Activated CD4-positive, alpha-beta memory T cell treated with anti-CD3 and anti-CD28 coated beads, Interleukin-2, amount 10 ng/mL, durations not matched to agents 7 days and 5 days (primary cell): ENCODE results near the gene EML5. TPM values are rescaled to one million over a fixed set of nuclear protein-coding genes. Genes with fewer than 3 reads are reported as not detected.

ENCODE experiments used
- CTCF ChIA-PET: fragments of 350-600 bp; sonication (Branson Sonifier 250); formaldehyde crosslinking; loops from one replicate; lab custom pipeline; 2021; ENCODE audit warnings: antibody characterized with exemption, inconsistent platforms; lab: Charles Lee
- POLR2A ChIA-PET: fragments of 350-600 bp; sonication (Branson Sonifier 250); formaldehyde crosslinking; loops from one replicate; lab custom pipeline; 2021; ENCODE audit warnings: antibody characterized with exemption; lab: Charles Lee
- DNase-seq: peaks from one replicate; pipeline ENCODE4 v3.0.0-alpha.2; 2020
- H3K27ac Mint-ChIP-seq: one replicate; pipeline ENCODE4 v1.8.0; 2021; ENCODE audit warnings: mild to moderate bottlenecking, mixed read lengths
- H3K27me3 Mint-ChIP-seq: one replicate; pipeline ENCODE4 v1.8.0; 2021; ENCODE audit warnings: mixed read lengths
- H3K36me3 Mint-ChIP-seq: one replicate; pipeline ENCODE4 v1.8.0; 2021; ENCODE audit warnings: low read depth, mixed read lengths
- H3K4me1 Mint-ChIP-seq: one replicate; pipeline ENCODE4 v1.8.0; 2021; ENCODE audit warnings: mixed read lengths
- H3K4me3 Mint-ChIP-seq: one replicate; pipeline ENCODE4 v1.8.0; 2021; ENCODE audit warnings: mild to moderate bottlenecking, mixed read lengths
- H3K9me3 Mint-ChIP-seq: one replicate; pipeline ENCODE4 v1.8.0; 2021; ENCODE audit warnings: mixed read lengths
- total RNA-seq, 2 experiments: library from RNA; stranded (reverse); gene quantifications; one replicate each; pipeline ENCODE4 v1.2.3, GENCODE V29; 2021

Gene EML5
- 1 to 10 TPM; 2.4 to 2.9 TPM for total RNA-seq

DNA sequence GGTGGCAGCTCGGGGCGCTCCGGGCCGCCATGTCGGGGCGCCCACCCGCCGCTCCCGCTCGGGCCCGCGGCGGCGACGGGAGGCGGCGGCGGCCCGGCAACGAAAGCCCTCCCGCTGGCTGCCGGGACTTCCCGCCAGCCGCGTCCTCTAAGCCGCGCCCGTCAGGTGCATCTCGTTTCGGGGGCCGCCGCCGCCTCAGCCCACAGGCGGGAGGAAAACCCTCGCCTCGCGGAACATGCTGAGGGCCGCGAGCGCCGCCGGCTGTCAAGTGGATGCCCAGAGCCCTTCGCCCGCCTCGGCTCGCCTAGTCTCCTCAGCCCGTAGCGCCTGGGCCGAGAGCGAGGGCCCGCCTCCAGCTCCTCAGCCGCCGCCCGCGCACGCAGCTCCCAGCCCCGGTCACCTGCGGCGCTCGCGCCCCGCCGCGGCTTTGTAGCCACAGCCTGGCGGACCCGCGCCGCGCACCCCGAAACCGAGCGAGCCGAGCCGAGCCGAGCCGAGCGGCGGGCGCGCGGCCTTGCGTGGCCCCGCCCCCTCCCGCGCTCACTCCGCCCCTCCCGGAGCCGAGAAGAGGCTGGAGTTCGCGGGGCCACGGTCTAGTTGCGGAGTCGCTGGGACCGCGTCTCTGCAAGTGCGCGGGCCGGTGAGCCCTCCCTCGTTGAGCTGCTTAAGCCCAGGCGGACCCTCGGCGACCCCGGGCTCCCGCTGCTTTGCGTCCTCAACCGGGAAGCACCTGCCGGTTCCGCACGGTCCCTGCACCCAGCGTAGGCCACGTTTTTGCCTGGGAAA lies at the start of gene EML5:
Gene EML5, minus strand, starts transcription at position 481 of the 786 bp plus-strand sequence. Its CDS starts 450 bp downstream, at position 31.
- CTCF ChIA-PET = interaction anchor here (1.9 to 2.1 kb wide), 2 partner anchors 32 to 125 kb away, joined by 6 to 9 read pairs; partner anchors contain the start of gene TTC8
- Mint-ChIP-seq H3K27ac (peak within 1 kb of the TSS; percentile 40), H3K9me3 (no peaks in the 10 kb centered on the region), H3K4me1 (peaks cover 21% of the 10 kb centered on the region), H3K4me3 (peak within 1 kb of the TSS; percentile 82), H3K27me3 (peaks cover 4% of the 10 kb centered on the region), H3K36me3 (no peaks in the 10 kb centered on the region)
- peak; percentile 81 for DNase-seq
- POLR2A ChIA-PET = interaction anchor here (1.1 to 3.5 kb wide), 2 partner anchors 33 to 63 kb away, joined by 3 to 20 read pairs; partner anchors contain the start of gene TTC8

GRCh38 chr14:88842414-88842813 lies 49.7 kb upstream of the EML5 start:
- ChIA-PET CTCF (interaction anchor here (1.7 kb wide), 1 partner anchor 13 kb away, joined by 5 read pairs; no protein-coding TSS in a partner anchor), POLR2A (no interaction called here)
- H3K4me1 Mint-ChIP-seq = no peaks in the 10 kb centered on the region
- no peak overlapping the region for H3K27ac Mint-ChIP-seq
- H3K9me3 Mint-ChIP-seq = no peaks in the 10 kb centered on the region
- no peak overlapping the region for H3K4me3 Mint-ChIP-seq
- no peaks in the 10 kb centered on the region for H3K36me3 Mint-ChIP-seq
- no peak for DNase-seq
- H3K27me3 Mint-ChIP-seq = no peaks in the 10 kb centered on the region

DNA sequence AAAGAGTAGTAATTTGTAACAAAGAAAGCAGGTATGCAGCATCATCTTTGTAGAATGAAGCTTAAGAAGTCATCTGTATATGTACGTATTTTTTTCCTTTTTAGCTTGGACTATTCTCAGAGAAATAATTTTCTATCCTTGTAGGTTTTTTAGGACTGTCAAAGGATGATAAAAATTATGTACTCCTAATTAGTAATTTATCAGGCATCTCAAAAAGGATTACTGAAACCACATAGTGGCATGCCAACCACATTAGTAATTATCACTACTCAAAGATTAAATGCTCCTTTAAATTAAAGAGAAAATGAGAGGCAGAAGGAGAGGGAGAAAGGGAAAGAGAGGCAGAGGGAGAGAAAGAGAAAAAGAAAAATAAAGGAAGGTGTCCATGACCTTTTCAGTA lies 49.0 kb upstream of the EML5 start:
- Mint-ChIP-seq H3K9me3 (no peaks in the 10 kb centered on the region), H3K27ac (no peak overlapping the region), H3K36me3 (no peaks in the 10 kb centered on the region), H3K4me1 (no peaks in the 10 kb centered on the region), H3K27me3 (peaks cover 1% of the 10 kb centered on the region), H3K4me3 (no peak overlapping the region)
- POLR2A ChIA-PET = no interaction called here
- no peak for DNase-seq
- CTCF ChIA-PET = interaction anchor here (0.7 to 1.7 kb wide), 2 partner anchors 12 to 17 kb away, joined by 3 to 5 read pairs; partner anchors contain the start of gene TTC8

DNA sequence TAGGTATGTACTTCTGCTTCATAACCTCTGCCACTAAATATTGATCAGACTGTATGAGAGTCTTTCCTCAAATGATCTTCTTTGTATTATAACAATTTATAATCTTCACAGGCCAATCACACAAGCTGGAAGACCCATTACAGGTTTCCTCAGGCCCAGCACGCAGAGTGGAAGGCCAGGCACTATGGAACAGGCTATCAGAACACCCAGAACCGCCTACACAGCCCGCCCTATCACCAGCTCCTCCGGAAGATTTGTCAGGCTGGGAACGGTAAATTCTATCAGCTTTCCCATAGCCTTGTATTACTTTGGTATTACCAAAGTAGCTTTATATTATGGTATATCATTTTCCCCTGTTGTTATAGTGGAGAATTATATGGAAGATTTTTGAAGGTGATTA lies 48.2 kb upstream of the EML5 start:
- Mint-ChIP-seq H3K36me3 (no peaks in the 10 kb centered on the region), H3K27ac (no peak overlapping the region), H3K27me3 (peaks cover 1% of the 10 kb centered on the region)

DNA sequence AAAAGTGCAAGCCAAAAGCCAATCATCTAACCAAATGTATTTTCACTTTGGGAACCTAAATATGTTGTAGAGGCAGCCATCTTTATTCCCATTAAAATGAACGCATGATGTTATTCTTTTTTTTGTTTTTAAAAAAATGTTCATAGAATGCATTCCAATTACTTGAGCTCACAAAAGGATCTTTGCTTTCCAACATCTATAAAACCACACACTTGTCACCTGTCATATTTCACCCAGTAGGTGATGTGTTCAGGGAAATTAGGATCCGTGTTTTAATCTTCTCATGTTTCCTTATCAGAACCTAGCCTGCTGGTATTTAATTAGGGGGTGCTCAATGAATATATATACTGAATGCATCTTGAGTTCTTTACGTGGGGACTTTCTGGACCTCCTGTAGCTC lies 45.3 kb upstream of the EML5 start:
- DNase-seq = no peak
- CTCF ChIA-PET = no interaction called here
- H3K27ac Mint-ChIP-seq = no peak overlapping the region
- no peaks in the 10 kb centered on the region for H3K9me3 Mint-ChIP-seq
- H3K4me1 Mint-ChIP-seq = no peaks in the 10 kb centered on the region
- no peak overlapping the region for H3K4me3 Mint-ChIP-seq
- H3K36me3 Mint-ChIP-seq = no peaks in the 10 kb centered on the region
- peaks cover 3% of the 10 kb centered on the region for H3K27me3 Mint-ChIP-seq
- POLR2A ChIA-PET = no interaction called here

More for the DNA sequence above, 48.2 kb upstream of the EML5 start:
- Mint-ChIP-seq H3K4me3 (no peak overlapping the region), H3K4me1 (no peaks in the 10 kb centered on the region), H3K9me3 (no peaks in the 10 kb centered on the region)
- POLR2A ChIA-PET = no interaction called here
- no peak for DNase-seq
- CTCF ChIA-PET = interaction anchor here (0.7 to 1.7 kb wide), 2 partner anchors 11 to 16 kb away, joined by 3 to 5 read pairs; partner anchors contain the start of gene TTC8

- H3K36me3 Mint-ChIP-seq = no peaks in the 10 kb centered on the region
- CTCF ChIA-PET = no interaction called here
- POLR2A ChIA-PET = no interaction called here
Observed at GRCh38 chr14:88837495-88837894, 44.7 kb upstream of the EML5 start.

GRCh38 chr14:88835661-88836060 lies 42.9 kb upstream of the EML5 start:
- H3K36me3 Mint-ChIP-seq = no peaks in the 10 kb centered on the region
- no peak for DNase-seq
- peaks cover 4% of the 10 kb centered on the region for H3K27me3 Mint-ChIP-seq
- H3K27ac Mint-ChIP-seq = no peak overlapping the region
- ChIA-PET CTCF (no interaction called here), POLR2A (interaction anchor here (0.7 kb wide), 1 partner anchor 16 kb away, joined by 3 read pairs; no protein-coding TSS in a partner anchor)
- H3K4me3 Mint-ChIP-seq = no peak overlapping the region
- H3K4me1 Mint-ChIP-seq = no peaks in the 10 kb centered on the region
- no peaks in the 10 kb centered on the region for H3K9me3 Mint-ChIP-seq

More at GRCh38 chr14:88837495-88837894, 44.7 kb upstream of the EML5 start:
- H3K4me1 Mint-ChIP-seq = no peaks in the 10 kb centered on the region
- H3K9me3 Mint-ChIP-seq = no peaks in the 10 kb centered on the region
- H3K27me3 Mint-ChIP-seq = peaks cover 3% of the 10 kb centered on the region
- H3K4me3 Mint-ChIP-seq = no peak overlapping the region
- no peak overlapping the region for H3K27ac Mint-ChIP-seq
- DNase-seq = no peak

- Mint-ChIP-seq H3K27ac (no peak overlapping the region), H3K27me3 (peaks cover 4% of the 10 kb centered on the region), H3K36me3 (no peaks in the 10 kb centered on the region), H3K4me3 (no peak overlapping the region), H3K4me1 (no peaks in the 10 kb centered on the region), H3K9me3 (no peaks in the 10 kb centered on the region)
- no peak for DNase-seq
- CTCF ChIA-PET = no interaction called here
- POLR2A ChIA-PET = no interaction called here
Observed at GRCh38 chr14:88834883-88835431, 42.2 kb upstream of the EML5 start.

- POLR2A ChIA-PET = no interaction called here
- Mint-ChIP-seq H3K4me3 (no peak overlapping the region), H3K4me1 (no peaks in the 10 kb centered on the region), H3K9me3 (no peaks in the 10 kb centered on the region), H3K27ac (no peak overlapping the region), H3K36me3 (no peaks in the 10 kb centered on the region), H3K27me3 (peaks cover 3% of the 10 kb centered on the region)
- CTCF ChIA-PET = no interaction called here
- DNase-seq = no peak
Observed at GRCh38 chr14:88831284-88831683, 38.5 kb upstream of the EML5 start.

GRCh38 chr14:88829685-88830302 lies 37.0 kb upstream of the EML5 start:
- no peaks in the 10 kb centered on the region for H3K9me3 Mint-ChIP-seq

GRCh38 chr14:88829188-88829587 lies 36.4 kb upstream of the EML5 start:
- Mint-ChIP-seq H3K27ac (no peak overlapping the region), H3K36me3 (no peaks in the 10 kb centered on the region), H3K27me3 (peaks cover 1% of the 10 kb centered on the region), H3K4me1 (peaks cover 8% of the 10 kb centered on the region), H3K9me3 (no peaks in the 10 kb centered on the region), H3K4me3 (no peak overlapping the region)
- ChIA-PET POLR2A (no interaction called here), CTCF (interaction anchor here (1.8 kb wide), 1 partner anchor 13 kb away, joined by 5 read pairs; no protein-coding TSS in a partner anchor)
- no peak for DNase-seq

More at GRCh38 chr14:88829685-88830302, 37.0 kb upstream of the EML5 start:
- ChIA-PET CTCF (interaction anchor here (1.8 kb wide), 1 partner anchor 12 kb away, joined by 5 read pairs; no protein-coding TSS in a partner anchor), POLR2A (no interaction called here)
- Mint-ChIP-seq H3K4me1 (peaks cover 8% of the 10 kb centered on the region), H3K27me3 (peaks cover 3% of the 10 kb centered on the region), H3K36me3 (no peaks in the 10 kb centered on the region), H3K4me3 (no peak overlapping the region), H3K27ac (no peak overlapping the region)
- DNase-seq = no peak

GRCh38 chr14:88825503-88825902 lies 32.8 kb upstream of the EML5 start:
- ChIA-PET CTCF (interaction anchor here (1.2 to 1.4 kb wide), 3 partner anchors 11 to 158 kb away, joined by 3 to 7 read pairs (median 3); no protein-coding TSS in a partner anchor), POLR2A (interaction anchor here (1.2 to 2.5 kb wide), 2 partner anchors 13 to 33 kb away, joined by 3 to 20 read pairs; partner anchors contain the start of gene EML5)
- peaks cover 14% of the 10 kb centered on the region for H3K4me1 Mint-ChIP-seq
- peak overlapping the region; percentile 83 for H3K4me3 Mint-ChIP-seq
- H3K9me3 Mint-ChIP-seq = no peaks in the 10 kb centered on the region
- H3K27ac Mint-ChIP-seq = no peak overlapping the region
- H3K27me3 Mint-ChIP-seq = no peaks in the 10 kb centered on the region
- H3K36me3 Mint-ChIP-seq = no peaks in the 10 kb centered on the region
- no peak for DNase-seq
